AG04449 (cell line): ENCODE measurements around the gene ARHGEF40.

Experiments
- CTCF ChIA-PET: fragments of 350-600 bp; formaldehyde crosslinking; extraction: SDS; loops from one replicate; lab custom pipeline; 2021; ENCODE audit warnings: antibody characterized with exemption; lab: Yijun Ruan, JAX
- POLR2A ChIA-PET: fragments of 400-600, 350-600 bp; formaldehyde crosslinking; extraction: SDS; loops from one replicate; lab custom pipeline; 2020; ENCODE audit warnings: antibody characterized with exemption, inconsistent platforms; lab: Yijun Ruan, JAX
- DNase-seq: peaks from one replicate; pipeline ENCODE4 v3.0.0-alpha.2; 2010; ENCODE audit warnings: low read depth, low spot score
- H3K4me3 ChIP-seq: 2 replicates; pipeline ENCODE4 v1.5.1; 2011; ENCODE audit warnings: low read depth, mild to moderate bottlenecking, control low read depth, low read length
- TF ChIP-seq, protein P1 (sequence below): IDR thresholded peaks from one replicate; pipeline ENCODE4 v1.5.1; 2011; ENCODE audit warnings: mild to moderate bottlenecking, moderate library complexity, low read length, control low read depth, inconsistent platforms; ENCODE audit not compliant: insufficient read depth; ENCODE audit errors: missing control alignments

ARHGEF40 gene

DNA sequence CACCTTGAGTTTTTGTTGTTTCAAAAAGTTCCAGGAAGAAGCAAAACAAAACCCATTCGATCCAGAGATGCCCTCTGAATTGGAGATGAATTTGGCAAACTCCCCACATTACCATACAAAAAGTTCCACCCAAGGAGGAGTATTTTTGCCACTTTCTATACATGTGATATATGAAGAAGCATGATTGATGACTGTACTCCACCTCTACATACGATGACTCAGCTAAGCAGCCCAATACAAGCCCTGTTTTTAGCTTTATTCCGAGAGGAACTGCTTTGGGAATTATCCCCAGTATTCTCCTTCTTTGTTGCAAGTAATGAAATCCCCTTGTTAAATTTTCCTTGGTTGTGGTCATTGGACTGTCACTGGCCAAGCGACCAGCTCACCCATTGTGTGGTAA, 42.2 kb downstream of the ARHGEF40 start:
- TF ChIP-seq, protein P1, sequence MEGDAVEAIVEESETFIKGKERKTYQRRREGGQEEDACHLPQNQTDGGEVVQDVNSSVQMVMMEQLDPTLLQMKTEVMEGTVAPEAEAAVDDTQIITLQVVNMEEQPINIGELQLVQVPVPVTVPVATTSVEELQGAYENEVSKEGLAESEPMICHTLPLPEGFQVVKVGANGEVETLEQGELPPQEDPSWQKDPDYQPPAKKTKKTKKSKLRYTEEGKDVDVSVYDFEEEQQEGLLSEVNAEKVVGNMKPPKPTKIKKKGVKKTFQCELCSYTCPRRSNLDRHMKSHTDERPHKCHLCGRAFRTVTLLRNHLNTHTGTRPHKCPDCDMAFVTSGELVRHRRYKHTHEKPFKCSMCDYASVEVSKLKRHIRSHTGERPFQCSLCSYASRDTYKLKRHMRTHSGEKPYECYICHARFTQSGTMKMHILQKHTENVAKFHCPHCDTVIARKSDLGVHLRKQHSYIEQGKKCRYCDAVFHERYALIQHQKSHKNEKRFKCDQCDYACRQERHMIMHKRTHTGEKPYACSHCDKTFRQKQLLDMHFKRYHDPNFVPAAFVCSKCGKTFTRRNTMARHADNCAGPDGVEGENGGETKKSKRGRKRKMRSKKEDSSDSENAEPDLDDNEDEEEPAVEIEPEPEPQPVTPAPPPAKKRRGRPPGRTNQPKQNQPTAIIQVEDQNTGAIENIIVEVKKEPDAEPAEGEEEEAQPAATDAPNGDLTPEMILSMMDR, result no peak
- POLR2A ChIA-PET, result no interaction called here
- H3K4me3 ChIP-seq, result no peak overlapping the region
- CTCF ChIA-PET, result interaction anchor here (1.1 to 14.2 kb wide), 5 partner anchors 7 to 97 kb away, joined by 3 to 684 read pairs (median 5); no protein-coding TSS in a partner anchor
- DNase-seq, result no peak

DNA sequence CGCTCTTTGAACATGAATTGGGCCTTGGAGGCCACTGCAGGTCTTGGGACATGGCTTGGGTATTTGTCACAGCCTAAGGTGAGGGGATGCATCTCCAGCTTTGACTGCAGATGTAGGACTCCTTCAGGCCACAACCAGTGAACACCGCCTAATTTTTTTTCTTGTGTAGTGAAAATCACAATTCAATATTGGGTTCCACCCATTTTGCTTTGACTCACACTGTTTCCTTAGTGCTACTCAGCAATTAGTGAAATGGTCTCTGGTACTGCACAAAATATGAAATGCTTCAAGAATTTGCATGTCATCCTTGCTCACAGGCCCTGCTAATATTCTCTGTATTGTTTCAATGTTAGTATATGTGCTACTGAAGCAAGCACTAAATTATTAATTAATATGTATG, 43.3 kb downstream of the ARHGEF40 start:
- ChIA-PET CTCF (interaction anchor here (2.1 to 14.2 kb wide), 3 partner anchors 8 to 98 kb away, joined by 7 to 684 read pairs (median 49); no protein-coding TSS in a partner anchor), POLR2A (no interaction called here)
- TF ChIP-seq, protein P1, result no peak
- no peak overlapping the region for H3K4me3 ChIP-seq
- no peak for DNase-seq

DNA sequence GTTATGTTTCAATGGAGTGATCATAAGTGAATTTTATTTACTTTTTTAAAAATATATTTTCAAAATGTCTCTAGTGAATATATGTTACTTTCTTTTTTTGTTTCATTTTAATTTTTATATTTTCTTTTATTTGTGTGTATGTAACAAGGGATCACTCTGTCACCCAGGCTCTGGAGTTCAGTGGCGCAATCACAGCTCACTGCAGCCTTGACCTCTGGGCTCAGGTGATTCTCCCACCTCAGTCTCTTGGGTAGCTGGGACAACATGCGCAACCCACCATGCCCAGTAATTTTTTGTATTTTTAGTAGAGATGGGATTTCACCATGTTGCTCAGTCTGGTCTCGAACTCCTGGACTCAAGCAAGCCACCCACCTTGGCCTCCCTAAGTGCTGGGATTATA, 48.8 kb downstream of the ARHGEF40 start:
- no peak for DNase-seq
- TF ChIP-seq, protein P1, result no peak
- no peak overlapping the region for H3K4me3 ChIP-seq
- ChIA-PET POLR2A (no interaction called here), CTCF (interaction anchor here (1.1 to 6.4 kb wide), 2 partner anchors 10 to 14 kb away, joined by 3 to 35 read pairs; no protein-coding TSS in a partner anchor)

DNA sequence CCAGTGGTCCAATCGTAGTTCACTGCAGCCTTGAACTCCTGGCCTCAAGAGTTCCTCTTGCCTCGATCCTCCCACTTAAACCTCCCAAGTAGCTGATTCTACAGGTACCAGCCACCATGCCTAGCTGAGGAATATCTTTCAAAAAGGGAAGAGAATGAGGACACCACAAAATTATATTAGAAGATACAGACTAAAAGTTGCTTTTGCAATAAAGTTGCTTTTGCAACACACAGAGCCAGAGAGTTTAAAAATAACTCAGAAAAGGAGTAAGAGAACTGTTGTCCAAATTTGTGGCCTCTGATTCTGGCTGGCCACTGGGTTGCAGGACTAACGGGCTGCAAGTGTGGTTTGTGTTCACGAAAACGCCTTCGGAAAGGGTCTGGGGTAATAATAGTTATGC, 50.6 kb downstream of the ARHGEF40 start:
- DNase-seq, result no peak
- TF ChIP-seq, protein P1, result no peak
- H3K4me3 ChIP-seq, result no peak overlapping the region
- ChIA-PET POLR2A (no interaction called here), CTCF (interaction anchor here (1.8 to 6.4 kb wide), 2 partner anchors 15 to 16 kb away, joined by 6 to 35 read pairs; no protein-coding TSS in a partner anchor)

DNA sequence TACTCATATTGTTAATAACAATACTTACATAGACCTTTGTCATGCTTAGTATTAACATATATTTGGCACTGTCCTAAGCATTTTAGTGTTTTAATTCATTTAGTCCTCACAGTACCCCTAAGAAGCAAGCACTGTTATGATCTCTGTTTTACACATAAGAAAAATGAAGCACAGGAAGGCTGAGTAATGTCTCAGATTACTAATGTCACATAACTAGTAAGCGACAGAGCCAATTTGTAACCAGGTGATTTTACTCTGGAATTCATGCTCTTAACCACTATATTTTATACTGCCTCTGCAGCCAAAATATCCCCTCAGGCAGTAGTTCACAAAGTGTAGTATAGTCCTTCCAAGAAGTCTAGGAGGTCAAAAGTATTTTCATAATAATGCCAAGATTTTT, 51.0 kb downstream of the ARHGEF40 start:
- ChIA-PET CTCF (interaction anchor here (1.8 to 6.4 kb wide), 2 partner anchors 15 to 16 kb away, joined by 6 to 35 read pairs; no protein-coding TSS in a partner anchor), POLR2A (no interaction called here)
- TF ChIP-seq, protein P1, result no peak
- DNase-seq, result no peak
- H3K4me3 ChIP-seq, result no peak overlapping the region

DNA sequence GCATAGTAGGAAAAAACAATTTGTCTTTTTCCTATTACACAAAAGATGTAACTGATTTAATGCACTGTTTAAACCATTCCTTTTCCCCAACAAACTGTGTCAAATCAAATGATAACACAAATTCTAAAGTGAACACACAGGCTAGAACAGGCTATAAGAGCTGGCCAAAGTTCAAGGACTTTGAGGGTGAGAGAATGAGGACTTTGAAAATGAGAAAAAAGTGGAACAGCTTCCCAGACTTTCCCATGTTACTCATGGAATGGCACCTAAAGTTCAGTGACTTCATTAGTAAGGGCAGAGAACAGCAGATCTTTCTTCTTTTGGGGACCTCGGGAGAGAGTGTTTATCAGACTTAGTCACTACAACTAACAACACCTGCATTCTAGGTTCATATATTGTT, 53.3 kb downstream of the ARHGEF40 start:
- ChIA-PET POLR2A (no interaction called here), CTCF (interaction anchor here (0.8 to 6.4 kb wide), 8 partner anchors 10 to 109 kb away, joined by 3 to 35 read pairs (median 5); no protein-coding TSS in a partner anchor)
- TF ChIP-seq, protein P1, result no peak
- no peak overlapping the region for H3K4me3 ChIP-seq
- DNase-seq, result no peak
